ENCODE data around the gene CD300LD.

Gene CD300LD

GRCh38 chr17:74542727-74543383 lies 49.2 kb downstream of the CD300LD start:
- FAIRE-seq: no peak

DNA sequence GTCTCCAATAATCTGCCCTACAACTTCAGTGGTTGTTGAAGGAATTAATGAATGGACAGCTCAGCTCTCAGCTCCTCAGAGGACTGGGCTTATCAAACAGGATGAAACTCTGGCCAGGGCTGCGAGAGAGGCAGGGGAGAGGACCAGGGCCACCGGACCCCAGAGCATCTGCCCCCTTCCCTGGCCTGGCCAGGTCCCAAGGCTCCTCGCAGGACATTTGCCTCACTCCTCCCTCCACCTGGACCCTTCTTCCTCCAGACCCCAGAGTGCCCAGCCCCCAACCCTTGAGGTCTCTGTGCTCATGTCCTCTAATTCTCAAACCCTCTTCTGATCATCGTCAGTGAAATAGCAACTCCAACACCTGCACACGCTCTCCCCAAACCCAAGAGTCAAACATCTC lies 49.9 kb downstream of the CD300LD start:
- no peak for FAIRE-seq

- no peak for FAIRE-seq
Measured at GRCh38 chr17:74541176-74542111, 50.6 kb downstream of the CD300LD start.

GRCh38 chr17:74539281-74539820 lies 52.7 kb downstream of the CD300LD start:
- FAIRE-seq: no peak

DNA sequence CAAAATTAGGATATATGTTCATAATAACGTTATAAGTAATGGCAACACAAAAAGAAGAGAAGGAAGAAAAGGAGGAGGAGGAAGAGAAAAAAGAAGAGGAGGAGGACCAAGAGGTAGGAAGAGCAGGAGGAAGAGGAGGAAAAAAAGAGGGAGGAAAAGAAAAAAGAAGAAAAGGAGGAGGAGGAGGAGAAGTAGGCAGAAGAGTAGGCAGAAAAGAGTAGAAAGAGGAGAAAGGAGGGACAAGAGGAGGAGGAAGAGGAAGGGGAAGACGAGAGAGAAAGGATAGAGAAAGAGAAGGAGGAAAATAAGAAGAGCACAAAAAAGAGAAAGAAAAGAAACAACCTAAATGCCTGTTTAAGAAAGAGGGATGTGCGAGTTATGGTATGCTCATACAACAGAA lies 55.2 kb downstream of the CD300LD start:
- no peak for FAIRE-seq

DNA sequence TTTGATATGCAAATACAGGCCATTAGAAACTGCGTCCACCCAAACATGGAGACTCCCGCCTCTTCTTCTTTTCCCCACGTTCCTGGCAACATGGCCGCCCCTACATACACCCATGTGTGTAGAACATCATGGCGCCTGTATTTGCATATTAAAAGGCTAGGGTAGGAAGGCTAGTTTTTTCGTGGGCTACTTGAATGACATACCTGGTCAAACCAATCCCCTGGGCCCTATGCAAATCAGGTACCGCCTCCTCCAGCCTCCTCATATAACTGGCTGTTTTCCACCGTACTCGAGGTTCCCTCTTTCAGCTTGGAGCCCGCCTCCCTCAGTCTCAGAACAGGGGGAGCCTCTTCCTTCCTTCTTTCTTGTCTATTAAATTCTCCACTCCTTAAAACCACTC lies 60.0 kb downstream of the CD300LD start:
- no peak for FAIRE-seq

DNA sequence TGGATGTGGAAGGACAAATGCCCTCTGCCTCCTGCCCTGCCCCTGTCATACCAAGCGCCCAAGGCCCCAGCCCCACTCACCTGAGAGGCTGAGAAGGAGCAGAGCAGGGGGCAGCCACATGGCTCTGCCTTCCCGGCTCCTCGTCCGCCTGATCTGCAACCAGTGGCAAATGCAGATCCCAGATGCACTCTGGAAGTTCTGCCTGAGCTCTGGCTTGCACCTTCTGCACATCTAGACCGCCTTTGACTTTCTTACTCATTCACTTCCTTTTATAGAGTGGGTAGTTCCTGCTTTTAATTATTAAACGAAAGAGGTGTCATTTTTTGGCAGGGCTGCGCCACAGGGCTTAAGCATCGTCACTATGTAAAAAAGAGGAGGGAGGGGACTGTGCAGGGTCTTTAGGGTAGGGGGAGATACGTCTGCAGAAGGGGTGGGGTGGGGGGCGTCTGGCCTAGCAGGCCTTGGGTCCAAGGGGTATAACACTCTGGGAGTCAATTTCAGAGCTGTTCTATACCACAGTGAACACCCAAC lies 60.8 kb downstream of the CD300LD start, which contains the start of gene CD300LB:
Gene CD300LB (minus strand): TSS at position 245 of the 531 bp plus-strand sequence. CDS start 125 bp downstream, at position 120.
- no peak for FAIRE-seq

DNA sequence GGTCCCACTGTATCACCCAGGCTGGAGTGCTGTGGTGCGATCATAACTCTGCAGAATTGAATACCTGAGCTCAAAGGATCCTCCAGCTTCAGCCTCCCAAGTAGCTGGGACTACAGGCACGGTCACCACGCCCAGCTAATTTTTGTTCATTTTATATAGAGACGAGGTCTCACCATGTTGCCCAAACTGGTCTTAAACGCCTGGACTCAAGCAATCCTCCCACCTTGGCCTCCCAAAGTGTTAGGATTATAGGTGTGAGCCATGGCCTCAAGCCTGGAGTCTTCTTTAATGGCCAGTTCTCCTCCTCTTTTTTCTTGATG lies 61.3 kb downstream of the CD300LD start:
- no peak for FAIRE-seq

Measured in TTC549 (cell line).